Omental fat pad (tissue), 4 donors: ENCODE data around the gene CRTAP. TPM values are rescaled to one million over a fixed set of nuclear protein-coding genes. Genes with fewer than 3 reads are reported as not detected.

Experiments used
- ATAC-seq: fragments of 150-250 bp; one replicate; pipeline ENCODE4 v1.9.1; 2016; ENCODE audit warnings: mild to moderate bottlenecking, moderate library complexity; ENCODE audit not compliant: low FRiP score
- DNase-seq: peaks from one replicate; pipeline ENCODE4 v3.0.0-alpha.2; 2019; ENCODE audit warnings: low spot score
- small RNA-seq: library from RNA; depleted of rRNA; stranded (forward); fragments of <200 nt; gene quantifications from one replicate; pipeline ENCODE3, GENCODE V24; 2016
- total RNA-seq, 4 donors: library from RNA; depleted of rRNA; stranded (reverse); fragments of >200 nt; gene quantifications; one replicate each; pipeline ENCODE4 v1.1.0, GENCODE V29; 2016
- TF ChIP-seq, protein P1 (sequence below), 3 donors: fragments of 450-650 bp; IDR thresholded peaks; one replicate each; pipeline ENCODE4 v1.5.1; 2016 to 2017; ENCODE audit warnings: antibody characterized with exemption in 3 of 3, mild to moderate bottlenecking in 3 of 3, moderate library complexity in 2 of 3

CRTAP gene
- total RNA-seq, 4 donors from 2014 or later = 267 to 355 (median 300) TPM

DNA sequence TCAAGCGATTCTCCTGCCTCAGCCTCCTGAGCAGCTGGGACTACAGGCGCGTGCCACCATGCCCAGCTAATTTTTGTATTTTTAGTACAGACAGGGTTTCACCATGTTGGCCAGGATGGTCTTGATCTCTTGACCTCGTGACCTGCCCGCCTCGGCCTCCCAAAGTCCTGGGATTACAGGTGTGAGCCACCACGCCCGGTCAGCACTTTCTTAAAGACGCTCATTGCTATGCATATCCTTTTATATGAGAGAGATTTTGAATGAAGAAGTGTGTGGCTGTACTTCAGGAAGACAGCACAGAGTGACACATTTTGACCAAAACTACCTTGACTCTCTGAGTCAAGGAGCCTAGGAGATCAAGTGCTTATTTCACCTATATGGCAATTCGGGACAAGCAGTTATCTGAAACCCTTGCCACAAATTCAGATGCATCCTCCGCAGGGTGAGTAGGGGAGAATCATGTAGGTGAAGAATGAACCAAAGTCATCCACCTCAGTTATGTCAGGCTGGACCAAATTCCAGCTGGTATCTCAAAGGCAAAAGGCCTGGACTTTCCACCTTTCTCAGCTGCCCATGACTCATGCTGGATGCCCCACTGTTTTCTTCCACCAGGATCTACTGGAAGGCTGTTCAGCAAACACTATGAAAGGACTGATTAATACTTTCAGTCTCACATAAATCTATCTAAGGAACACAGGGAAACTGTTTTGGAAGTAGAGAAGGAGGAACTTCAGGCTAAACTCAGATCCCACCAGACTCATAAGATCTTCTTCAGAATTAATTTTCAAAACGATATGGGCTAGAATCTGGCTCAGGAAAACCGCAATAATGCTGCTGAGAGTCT, 72.9 kb downstream of the CRTAP start:
- ATAC-seq (peak; percentile 57), DNase-seq (no peak)
- TF ChIP-seq, protein P1, sequence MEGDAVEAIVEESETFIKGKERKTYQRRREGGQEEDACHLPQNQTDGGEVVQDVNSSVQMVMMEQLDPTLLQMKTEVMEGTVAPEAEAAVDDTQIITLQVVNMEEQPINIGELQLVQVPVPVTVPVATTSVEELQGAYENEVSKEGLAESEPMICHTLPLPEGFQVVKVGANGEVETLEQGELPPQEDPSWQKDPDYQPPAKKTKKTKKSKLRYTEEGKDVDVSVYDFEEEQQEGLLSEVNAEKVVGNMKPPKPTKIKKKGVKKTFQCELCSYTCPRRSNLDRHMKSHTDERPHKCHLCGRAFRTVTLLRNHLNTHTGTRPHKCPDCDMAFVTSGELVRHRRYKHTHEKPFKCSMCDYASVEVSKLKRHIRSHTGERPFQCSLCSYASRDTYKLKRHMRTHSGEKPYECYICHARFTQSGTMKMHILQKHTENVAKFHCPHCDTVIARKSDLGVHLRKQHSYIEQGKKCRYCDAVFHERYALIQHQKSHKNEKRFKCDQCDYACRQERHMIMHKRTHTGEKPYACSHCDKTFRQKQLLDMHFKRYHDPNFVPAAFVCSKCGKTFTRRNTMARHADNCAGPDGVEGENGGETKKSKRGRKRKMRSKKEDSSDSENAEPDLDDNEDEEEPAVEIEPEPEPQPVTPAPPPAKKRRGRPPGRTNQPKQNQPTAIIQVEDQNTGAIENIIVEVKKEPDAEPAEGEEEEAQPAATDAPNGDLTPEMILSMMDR (IDR thresholded peaks at IDR 0.05) = no peak

- DNase-seq = no peak
- no peak for ATAC-seq
- TF ChIP-seq, protein P1 (IDR thresholded peaks at IDR 0.05) = no peak
These were observed 73.5 kb downstream of the CRTAP start for GRCh38 chr3:33187368-33187634.

GRCh38 chr3:33194303-33194702, 80.5 kb downstream of the CRTAP start:
- ATAC-seq = no peak
- TF ChIP-seq, protein P1 (IDR thresholded peaks at IDR 0.05) = no peak

GRCh38 chr3:33196538-33196937, 82.7 kb downstream of the CRTAP start:
- ATAC-seq (no peak), DNase-seq (no peak)
- TF ChIP-seq, protein P1 (IDR thresholded peaks at IDR 0.05) = no peak

More at GRCh38 chr3:33194303-33194702, 80.5 kb downstream of the CRTAP start:
- DNase-seq = no peak

Small RNAs within 50 kb of the gene (small RNA-seq; reads per million reads assigned to genes)
- gene AC123900.1 (not detected), gene RN7SL296P (not detected), gene SUMO2P10 (not detected)

Other genes with a start within 250 kb of the CRTAP start
- gene CCR4, start 162.4 kb upstream of the CRTAP start, total RNA-seq = 1 to 10 TPM in 1 of 4 donors, under 1 TPM in 2, not detected in 1; 0.46 to 1.6 (median 0.69) TPM
- gene GLB1, start 16.9 kb upstream of the CRTAP start, total RNA-seq = 10 to 100 TPM; 57.7 to 80.9 (median 63.4) TPM
- 10 to 100 TPM in 2 of 4 donors, 1 to 10 TPM in 2; 5.6 to 11.6 (median 10.2) TPM for gene TMPPE, start 16.9 kb upstream of the CRTAP start, total RNA-seq
- gene SUSD5, start 104.8 kb downstream of the CRTAP start, total RNA-seq = 10 to 100 TPM in 2 of 4 donors, 1 to 10 TPM in 2; 2.0 to 13.5 (median 6.6) TPM
- 10 to 100 TPM in 1 of 4 donors, 1 to 10 TPM in 3; 6.7 to 13.5 (median 7.3) TPM for gene FBXL2, start 163.4 kb downstream of the CRTAP start, total RNA-seq